Duodenal mucosa (tissue), 2 donors: ENCODE data around the gene CXCR4.
"Not testable (repeated sequence)": the region's sequence is repeated elsewhere in the genome, so short reads cannot be mapped to it uniquely, and the experiment has no call there.

ENCODE experiments used
- H3K27ac ChIP-seq: one replicate; pipeline ENCODE4 v1.7.0; 2013; ENCODE audit warnings: low read depth, low read length
- H3K27me3 ChIP-seq, 2 donors: one replicate each; pipeline ENCODE4 v1.7.0; 2013; ENCODE audit warnings: low read length in 2 of 2, control low read depth in 1 of 2; ENCODE audit not compliant: insufficient read depth in 2 of 2, control insufficient read depth in 1 of 2
- H3K36me3 ChIP-seq, 2 donors: one replicate each; pipeline ENCODE4 v1.7.0; 2013; ENCODE audit warnings: low read length in 2 of 2, control low read depth in 1 of 2; ENCODE audit not compliant: insufficient read depth in 2 of 2, control insufficient read depth in 1 of 2
- H3K4me1 ChIP-seq, 2 donors: one replicate each; pipeline ENCODE4 v1.7.0; 2013; ENCODE audit warnings: low read length in 2 of 2, control low read depth in 1 of 2; ENCODE audit not compliant: insufficient read depth in 2 of 2, control insufficient read depth in 1 of 2
- H3K4me3 ChIP-seq, 2 donors: one replicate each; pipeline ENCODE4 v1.7.0; 2013; ENCODE audit warnings: low read length in 2 of 2, low read depth in 1 of 2
- H3K9ac ChIP-seq, 2 donors: one replicate each; pipeline ENCODE4 v1.7.0; 2013; ENCODE audit warnings: low read length in 2 of 2, low read depth in 1 of 2
- H3K9me3 ChIP-seq, 2 donors: one replicate each; pipeline ENCODE4 v1.7.0; 2013; ENCODE audit warnings: low read length in 2 of 2, control low read depth in 1 of 2; ENCODE audit not compliant: control insufficient read depth in 1 of 2

The CXCR4 gene

GRCh38 chr2:136077107-136077506, 40.8 kb downstream of the CXCR4 start:
- Histone ChIP-seq H3K36me3 (no peaks in the 10 kb centered on the region), H3K4me1 (no peaks in the 10 kb centered on the region), H3K27me3 (no peaks in the 10 kb centered on the region), H3K9ac (no peak overlapping the region), H3K27ac (no peak overlapping the region), H3K9me3 (no peaks in the 10 kb centered on the region), H3K4me3 (no peak overlapping the region)

- Histone ChIP-seq H3K9me3 (no peaks in the 10 kb centered on the region), H3K4me3 (no peak overlapping the region), H3K9ac (no peak overlapping the region), H3K27me3 (no peaks in the 10 kb centered on the region), H3K36me3 (no peaks in the 10 kb centered on the region), H3K27ac (no peak overlapping the region), H3K4me1 (no peaks in the 10 kb centered on the region)
These were observed 42.5 kb downstream of the CXCR4 start for GRCh38 chr2:136075476-136075875.

- Histone ChIP-seq H3K27me3 (no peaks in the 10 kb centered on the region), H3K9me3 (no peaks in the 10 kb centered on the region), H3K4me1 (no peaks in the 10 kb centered on the region), H3K36me3 (no peaks in the 10 kb centered on the region), H3K27ac (no peak overlapping the region), H3K4me3 (no peak overlapping the region), H3K9ac (no peak overlapping the region)
These were observed 45.3 kb downstream of the CXCR4 start for GRCh38 chr2:136072621-136073020.

- H3K9ac ChIP-seq, H3K4me3 ChIP-seq, H3K27me3 ChIP-seq, H3K9me3 ChIP-seq, H3K4me1 ChIP-seq, H3K27ac ChIP-seq, H3K36me3 ChIP-seq: not testable (repeated sequence)
These were observed 46.1 kb downstream of the CXCR4 start for GRCh38 chr2:136071887-136072286.

- Histone ChIP-seq H3K27me3 (no peaks in the 10 kb centered on the region), H3K9me3 (no peaks in the 10 kb centered on the region), H3K9ac (no peak overlapping the region), H3K27ac (no peak overlapping the region), H3K4me3 (no peak overlapping the region), H3K36me3 (no peaks in the 10 kb centered on the region), H3K4me1 (peaks cover 0 to 2% of the 10 kb centered on the region in 2 donors)
These were observed 47.0 kb downstream of the CXCR4 start for GRCh38 chr2:136070913-136071312.

GRCh38 chr2:136069773-136070172, 48.2 kb downstream of the CXCR4 start:
- H3K27ac ChIP-seq: no peak overlapping the region
- no peak overlapping the region for H3K9ac ChIP-seq
- H3K36me3 ChIP-seq: no peaks in the 10 kb centered on the region
- H3K4me1 ChIP-seq: peaks cover 0 to 12% of the 10 kb centered on the region in 2 donors
- no peaks in the 10 kb centered on the region for H3K27me3 ChIP-seq
- no peak overlapping the region for H3K4me3 ChIP-seq
- no peaks in the 10 kb centered on the region for H3K9me3 ChIP-seq

- H3K9ac ChIP-seq: no peak overlapping the region
- no peaks in the 10 kb centered on the region for H3K9me3 ChIP-seq
- no peaks in the 10 kb centered on the region for H3K27me3 ChIP-seq
- no peak overlapping the region for H3K4me3 ChIP-seq
- peaks cover 0 to 12% of the 10 kb centered on the region in 2 donors for H3K4me1 ChIP-seq
- H3K27ac ChIP-seq: no peak overlapping the region
- H3K36me3 ChIP-seq: no peaks in the 10 kb centered on the region
These were observed 49.2 kb downstream of the CXCR4 start for GRCh38 chr2:136068581-136069227.

GRCh38 chr2:136067897-136068580, 49.9 kb downstream of the CXCR4 start:
- Histone ChIP-seq H3K9me3 (no peaks in the 10 kb centered on the region), H3K27me3 (no peaks in the 10 kb centered on the region), H3K4me3 (no peak overlapping the region)

GRCh38 chr2:136067459-136067858, 50.5 kb downstream of the CXCR4 start:
- Histone ChIP-seq H3K27me3 (no peaks in the 10 kb centered on the region), H3K9me3 (no peaks in the 10 kb centered on the region), H3K9ac (no peak overlapping the region), H3K27ac (no peak overlapping the region), H3K4me1 (peaks cover 0 to 12% of the 10 kb centered on the region in 2 donors), H3K36me3 (no peaks in the 10 kb centered on the region), H3K4me3 (no peak overlapping the region)

More at GRCh38 chr2:136067897-136068580, 49.9 kb downstream of the CXCR4 start:
- no peak overlapping the region for H3K27ac ChIP-seq
- no peak overlapping the region for H3K9ac ChIP-seq
- peaks cover 0 to 12% of the 10 kb centered on the region in 2 donors for H3K4me1 ChIP-seq
- H3K36me3 ChIP-seq: no peaks in the 10 kb centered on the region

- Histone ChIP-seq H3K9ac (no peak overlapping the region), H3K27ac (no peak overlapping the region), H3K9me3 (no peaks in the 10 kb centered on the region), H3K4me3 (no peak overlapping the region), H3K36me3 (no peaks in the 10 kb centered on the region), H3K4me1 (peaks cover 0 to 12% of the 10 kb centered on the region in 2 donors), H3K27me3 (no peaks in the 10 kb centered on the region)
These were observed 52.0 kb downstream of the CXCR4 start for GRCh38 chr2:136065907-136066306.
